Fibroblast of lung (primary cell): ENCODE measurements around the gene COPE.

Source experiments
- CTCF ChIP-seq, 2 donors: IDR thresholded peaks in 1 of 2; conservative IDR thresholded peaks in 1 of 2; 1 replicate in 1 of 2; 2 replicates in 1 of 2; pipeline ENCODE4 v1.5.1; 2011 to 2012; ENCODE audit warnings: low read length in 2 of 2, control low read depth in 1 of 2, inconsistent platforms in 1 of 2, low read depth in 1 of 2, mild to moderate bottlenecking in 1 of 2
- EZH2 ChIP-seq: IDR thresholded peaks from 2 replicates; pipeline ENCODE4 v1.5.1; 2012; ENCODE audit warnings: low read length, control low read depth, mild to moderate bottlenecking; ENCODE audit errors: missing control alignments

- TF ChIP-seq CTCF (conservative IDR thresholded peaks at IDR 0.05 in 1 of 2, IDR thresholded peaks at IDR 0.05 in 1 of 2; ENCODE audit: low read depth in 1 of 2, low read length in 2 of 2) (no peak), EZH2 (no peak)
Observed at GRCh38 chr19:18895824-18896341, 23.3 kb downstream of the COPE start, which contains the start of gene CERS1.
